SK-N-SH treated with all-trans-retinoic acid at 6 μM for 48 hours (cell line): ENCODE results near the gene APOO.

Source experiments
- ARNTL ChIP-seq: fragments of 450-650 bp; formaldehyde crosslinking; IDR thresholded peaks from 2 replicates; pipeline ENCODE4 v1.5.0; 2020; ENCODE audit warnings: low read depth, mild to moderate bottlenecking, moderate library complexity, borderline replicate concordance
- ISL1 ChIP-seq: fragments of 250-450 bp; sonication (Bioruptor Pico); IDR thresholded peaks from 2 replicates; pipeline ENCODE4 v2.1.2; 2022; ENCODE audit warnings: mild to moderate bottlenecking, moderate library complexity
- RARB ChIP-seq: fragments of 250-450 bp; sonication (Bioruptor Pico); IDR thresholded peaks from 2 replicates; pipeline ENCODE4 v1.8.0; 2021; ENCODE audit warnings: mild to moderate bottlenecking, moderate library complexity
- SNAI2 ChIP-seq: fragments of 250-450 bp; sonication (Bioruptor Pico); IDR thresholded peaks from 2 replicates; pipeline ENCODE4 v1.5.0; 2020; ENCODE audit warnings: mild to moderate bottlenecking, moderate library complexity
- TCF4 ChIP-seq: fragments of 250-450 bp; sonication (Bioruptor Pico); IDR thresholded peaks from 2 replicates; pipeline ENCODE4 v1.8.0; 2021; ENCODE audit warnings: mild to moderate bottlenecking, moderate library complexity, borderline replicate concordance
- TOX ChIP-seq: fragments of 250-450 bp; sonication (Bioruptor Pico); IDR thresholded peaks from 2 replicates; pipeline ENCODE4 v1.8.0; 2021; ENCODE audit warnings: mild to moderate bottlenecking, moderate library complexity, borderline replicate concordance
- ZC3H10 ChIP-seq: fragments of 250-450 bp; sonication (Bioruptor Pico); IDR thresholded peaks from 2 replicates; pipeline ENCODE4 v1.5.1; 2021; ENCODE audit warnings: mild to moderate bottlenecking, moderate library complexity
- ZFP3 ChIP-seq: fragments of 250-450 bp; sonication (Bioruptor Pico); IDR thresholded peaks from 2 replicates; pipeline ENCODE4 v1.5.0; 2020; ENCODE audit warnings: mild to moderate bottlenecking, moderate library complexity
- ZFP30 ChIP-seq: fragments of 450-650 bp; formaldehyde crosslinking; IDR thresholded peaks from 2 replicates; pipeline ENCODE4 v1.5.0; 2022; ENCODE audit warnings: mild to moderate bottlenecking, moderate library complexity
- ZNF565 ChIP-seq: fragments of 450-650 bp; formaldehyde crosslinking; conservative IDR thresholded peaks from 2 replicates; pipeline ENCODE4 v1.5.0; 2020; ENCODE audit warnings: low read depth, mild to moderate bottlenecking, moderate library complexity
- ZNF70 ChIP-seq: fragments of 450-650 bp; formaldehyde crosslinking; IDR thresholded peaks from 2 replicates; pipeline ENCODE4 v1.5.0; 2020; ENCODE audit warnings: mild to moderate bottlenecking, moderate library complexity
- TF ChIP-seq, protein P1 (sequence below): fragments of 250-450 bp; sonication (Bioruptor Pico); IDR thresholded peaks from 2 replicates; pipeline ENCODE4 v1.5.1; 2020; ENCODE audit warnings: low read depth, mild to moderate bottlenecking, moderate library complexity
- TF ChIP-seq, protein P2 (sequence below): fragments of 250-450 bp; sonication (Bioruptor Pico); IDR thresholded peaks from 2 replicates; pipeline ENCODE4 v1.8.0; 2020; ENCODE audit warnings: mild to moderate bottlenecking, moderate library complexity, borderline replicate concordance
- TF ChIP-seq, protein P3 (sequence below): fragments of 250-450 bp; sonication (Bioruptor Pico); IDR thresholded peaks from 2 replicates; pipeline ENCODE4 v1.8.0; 2021; ENCODE audit warnings: low read depth, mild to moderate bottlenecking, moderate library complexity, borderline replicate concordance

DNA sequence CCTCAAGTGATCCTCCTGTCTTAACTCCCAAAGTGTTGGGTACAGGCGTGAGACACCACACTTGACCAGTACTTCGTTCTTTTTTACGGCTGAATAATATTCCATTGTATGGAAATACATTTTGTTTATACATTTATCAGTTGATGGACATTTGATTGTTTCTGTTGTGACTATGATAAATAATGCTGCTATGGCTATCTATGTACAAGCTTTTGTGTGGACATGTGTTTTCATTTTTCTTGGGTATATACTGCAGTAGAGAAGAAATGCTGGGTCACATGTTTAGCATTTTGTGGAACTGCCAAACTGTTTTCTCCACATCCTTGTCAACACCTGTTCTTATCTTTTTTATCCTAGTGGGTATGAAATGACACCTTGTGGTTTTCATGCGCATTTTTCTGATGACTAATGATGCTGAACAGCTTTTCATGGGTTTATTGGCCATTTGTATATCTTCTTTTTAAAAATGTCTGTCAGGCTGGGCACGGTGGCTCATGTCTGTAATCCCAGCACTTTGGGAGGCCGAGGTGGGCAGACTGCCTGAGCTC, 87.4 kb downstream of the APOO start:
- TF ChIP-seq, protein P1, sequence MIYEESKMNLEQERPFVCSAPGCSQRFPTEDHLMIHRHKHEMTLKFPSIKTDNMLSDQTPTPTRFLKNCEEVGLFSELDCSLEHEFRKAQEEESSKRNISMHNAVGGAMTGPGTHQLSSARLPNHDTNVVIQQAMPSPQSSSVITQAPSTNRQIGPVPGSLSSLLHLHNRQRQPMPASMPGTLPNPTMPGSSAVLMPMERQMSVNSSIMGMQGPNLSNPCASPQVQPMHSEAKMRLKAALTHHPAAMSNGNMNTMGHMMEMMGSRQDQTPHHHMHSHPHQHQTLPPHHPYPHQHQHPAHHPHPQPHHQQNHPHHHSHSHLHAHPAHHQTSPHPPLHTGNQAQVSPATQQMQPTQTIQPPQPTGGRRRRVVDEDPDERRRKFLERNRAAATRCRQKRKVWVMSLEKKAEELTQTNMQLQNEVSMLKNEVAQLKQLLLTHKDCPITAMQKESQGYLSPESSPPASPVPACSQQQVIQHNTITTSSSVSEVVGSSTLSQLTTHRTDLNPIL (CRISPR knock-in tag), result no peak
- TF ChIP-seq ZFP3 (no peak), ZC3H10 (CRISPR knock-in tag) (no peak), TOX (CRISPR knock-in tag) (no peak), ZNF70 (CRISPR knock-in tag) (no peak), ARNTL (no peak), ZFP30 (no peak), TCF4 (CRISPR knock-in tag) (no peak), RARB (CRISPR knock-in tag) (no peak), ISL1 (CRISPR knock-in tag) (no peak), SNAI2 (no peak), ZNF565 (no peak)
- TF ChIP-seq, protein P2, sequence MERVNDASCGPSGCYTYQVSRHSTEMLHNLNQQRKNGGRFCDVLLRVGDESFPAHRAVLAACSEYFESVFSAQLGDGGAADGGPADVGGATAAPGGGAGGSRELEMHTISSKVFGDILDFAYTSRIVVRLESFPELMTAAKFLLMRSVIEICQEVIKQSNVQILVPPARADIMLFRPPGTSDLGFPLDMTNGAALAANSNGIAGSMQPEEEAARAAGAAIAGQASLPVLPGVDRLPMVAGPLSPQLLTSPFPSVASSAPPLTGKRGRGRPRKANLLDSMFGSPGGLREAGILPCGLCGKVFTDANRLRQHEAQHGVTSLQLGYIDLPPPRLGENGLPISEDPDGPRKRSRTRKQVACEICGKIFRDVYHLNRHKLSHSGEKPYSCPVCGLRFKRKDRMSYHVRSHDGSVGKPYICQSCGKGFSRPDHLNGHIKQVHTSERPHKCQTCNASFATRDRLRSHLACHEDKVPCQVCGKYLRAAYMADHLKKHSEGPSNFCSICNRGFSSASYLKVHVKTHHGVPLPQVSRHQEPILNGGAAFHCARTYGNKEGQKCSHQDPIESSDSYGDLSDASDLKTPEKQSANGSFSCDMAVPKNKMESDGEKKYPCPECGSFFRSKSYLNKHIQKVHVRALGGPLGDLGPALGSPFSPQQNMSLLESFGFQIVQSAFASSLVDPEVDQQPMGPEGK, result no peak
- TF ChIP-seq, protein P3, sequence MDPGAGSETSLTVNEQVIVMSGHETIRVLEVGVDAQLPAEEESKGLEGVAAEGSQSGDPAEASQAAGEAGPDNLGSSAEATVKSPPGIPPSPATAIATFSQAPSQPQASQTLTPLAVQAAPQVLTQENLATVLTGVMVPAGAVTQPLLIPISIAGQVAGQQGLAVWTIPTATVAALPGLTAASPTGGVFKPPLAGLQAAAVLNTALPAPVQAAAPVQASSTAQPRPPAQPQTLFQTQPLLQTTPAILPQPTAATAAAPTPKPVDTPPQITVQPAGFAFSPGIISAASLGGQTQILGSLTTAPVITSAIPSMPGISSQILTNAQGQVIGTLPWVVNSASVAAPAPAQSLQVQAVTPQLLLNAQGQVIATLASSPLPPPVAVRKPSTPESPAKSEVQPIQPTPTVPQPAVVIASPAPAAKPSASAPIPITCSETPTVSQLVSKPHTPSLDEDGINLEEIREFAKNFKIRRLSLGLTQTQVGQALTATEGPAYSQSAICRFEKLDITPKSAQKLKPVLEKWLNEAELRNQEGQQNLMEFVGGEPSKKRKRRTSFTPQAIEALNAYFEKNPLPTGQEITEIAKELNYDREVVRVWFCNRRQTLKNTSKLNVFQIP (CRISPR knock-in tag), result no peak
